Measurements from ENCODE around the gene FAM53C.
"Not testable (repeated sequence)": the region's sequence is repeated elsewhere in the genome, so short reads cannot be mapped to it uniquely, and the experiment has no call there.

The FAM53C gene

GRCh38 chr5:138337685-138338410, at the start of gene FAM53C:
TSS of gene FAM53C (plus strand) at chr5:138338266. CDS start at chr5:138341336, 3,070 bp downstream.
- Histone ChIP-seq H3K27ac (ENCODE audit: low read length) (peak within 1 kb of the TSS; percentile 100), H3K36me3 (ENCODE audit: control insufficient read depth, low read depth, low read length) (peaks cover 14% of the 10 kb centered on the region), H3K4me1 (ENCODE audit: control insufficient read depth, low read depth, low read length) (peaks cover 13% of the 10 kb centered on the region)

GRCh38 chr5:138289296-138289695, 48.8 kb upstream of the FAM53C start:
- Histone ChIP-seq H3K27ac (ENCODE audit: low read length) (no peak overlapping the region), H3K27me3 (ENCODE audit: control insufficient read depth, insufficient read depth, low read length) (no peaks in the 10 kb centered on the region), H3K36me3 (ENCODE audit: control insufficient read depth, low read depth, low read length) (peaks cover 25% of the 10 kb centered on the region), H3K4me3 (ENCODE audit: low read length) (no peak overlapping the region), H3K9me3 (ENCODE audit: control insufficient read depth, low read depth, low read length) (no peaks in the 10 kb centered on the region), H3K4me1 (ENCODE audit: control insufficient read depth, low read depth, low read length) (no peaks in the 10 kb centered on the region), H3K9ac (ENCODE audit: low read length) (no peak overlapping the region)

More at GRCh38 chr5:138337685-138338410, at the start of gene FAM53C:
- Histone ChIP-seq H3K4me3 (ENCODE audit: low read length) (peak within 1 kb of the TSS; percentile 87), H3K27me3 (ENCODE audit: control insufficient read depth, insufficient read depth, low read length) (no peaks in the 10 kb centered on the region), H3K9me3 (ENCODE audit: control insufficient read depth, low read depth, low read length) (no peaks in the 10 kb centered on the region), H3K9ac (ENCODE audit: low read length) (peak within 1 kb of the TSS; percentile 97)

DNA sequence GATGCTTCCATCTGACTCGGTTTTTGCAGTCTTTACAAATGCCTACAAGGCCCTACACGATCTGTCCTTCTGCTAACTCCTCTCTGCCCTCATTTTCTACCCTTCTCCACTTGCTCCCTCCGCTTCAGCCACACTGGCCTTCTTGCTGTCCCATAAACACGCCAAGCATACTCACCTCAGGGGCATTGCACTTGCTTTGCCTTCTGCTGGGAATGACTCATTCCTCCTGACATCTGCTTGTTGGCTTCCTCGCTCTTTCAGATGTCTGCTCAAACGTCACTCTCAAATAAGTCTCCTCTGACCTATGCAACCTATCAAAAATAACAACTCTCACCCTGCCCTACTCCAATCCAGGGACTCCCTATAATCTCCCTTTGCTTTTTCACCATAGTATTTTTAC, 34.7 kb upstream of the FAM53C start:
- H3K9ac ChIP-seq (ENCODE audit: low read length) = no peak overlapping the region
- H3K4me1 ChIP-seq (ENCODE audit: control insufficient read depth, low read depth, low read length) = no peaks in the 10 kb centered on the region
- no peak overlapping the region for H3K27ac ChIP-seq (ENCODE audit: low read length)
- H3K4me3 ChIP-seq (ENCODE audit: low read length) = no peak overlapping the region
- no peaks in the 10 kb centered on the region for H3K27me3 ChIP-seq (ENCODE audit: control insufficient read depth, insufficient read depth, low read length)
- no peaks in the 10 kb centered on the region for H3K36me3 ChIP-seq (ENCODE audit: control insufficient read depth, low read depth, low read length)
- no peaks in the 10 kb centered on the region for H3K9me3 ChIP-seq (ENCODE audit: control insufficient read depth, low read depth, low read length)

- no peaks in the 10 kb centered on the region for H3K9me3 ChIP-seq (ENCODE audit: control insufficient read depth, low read depth, low read length)
- H3K4me1 ChIP-seq (ENCODE audit: control insufficient read depth, low read depth, low read length) = no peaks in the 10 kb centered on the region
- no peak overlapping the region for H3K27ac ChIP-seq (ENCODE audit: low read length)
- peaks cover 4% of the 10 kb centered on the region for H3K36me3 ChIP-seq (ENCODE audit: control insufficient read depth, low read depth, low read length)
- no peak overlapping the region for H3K9ac ChIP-seq (ENCODE audit: low read length)
- H3K4me3 ChIP-seq (ENCODE audit: low read length) = no peak overlapping the region
- no peaks in the 10 kb centered on the region for H3K27me3 ChIP-seq (ENCODE audit: control insufficient read depth, insufficient read depth, low read length)
Observed at GRCh38 chr5:138305797-138306196, 32.3 kb upstream of the FAM53C start.

GRCh38 chr5:138315751-138316278, 22.3 kb upstream of the FAM53C start:
- H3K27ac ChIP-seq (ENCODE audit: low read length) = no peak overlapping the region
- H3K9me3 ChIP-seq (ENCODE audit: control insufficient read depth, low read depth, low read length) = no peaks in the 10 kb centered on the region
- no peak overlapping the region for H3K4me3 ChIP-seq (ENCODE audit: low read length)
- no peak overlapping the region for H3K9ac ChIP-seq (ENCODE audit: low read length)
- no peaks in the 10 kb centered on the region for H3K27me3 ChIP-seq (ENCODE audit: control insufficient read depth, insufficient read depth, low read length)
- no peaks in the 10 kb centered on the region for H3K4me1 ChIP-seq (ENCODE audit: control insufficient read depth, low read depth, low read length)
- peaks cover 30% of the 10 kb centered on the region for H3K36me3 ChIP-seq (ENCODE audit: control insufficient read depth, low read depth, low read length)

DNA sequence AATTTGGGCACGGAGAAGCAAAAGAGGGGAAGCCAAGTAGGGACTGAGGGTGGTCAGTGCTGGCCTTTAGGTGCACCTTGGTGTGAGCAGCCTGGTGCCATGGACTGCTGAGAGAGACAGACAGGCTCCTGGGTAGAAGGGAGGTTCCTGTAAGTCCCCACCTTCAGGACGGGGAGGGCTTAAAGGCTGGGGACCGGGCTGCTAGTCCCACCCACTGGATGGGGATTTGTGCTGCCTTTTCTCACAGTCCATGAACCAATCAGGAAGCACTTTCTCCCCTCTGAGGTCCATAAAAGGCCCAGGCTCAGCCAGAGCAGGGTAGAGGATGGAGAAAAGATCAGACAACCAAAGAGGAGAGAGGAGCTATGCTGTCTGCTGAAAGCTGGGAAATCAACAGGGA, 21.7 kb upstream of the FAM53C start:
- Histone ChIP-seq H3K27ac (ENCODE audit: low read length) (no peak overlapping the region), H3K27me3 (ENCODE audit: control insufficient read depth, insufficient read depth, low read length) (no peaks in the 10 kb centered on the region), H3K4me1 (ENCODE audit: control insufficient read depth, low read depth, low read length) (no peaks in the 10 kb centered on the region), H3K9ac (ENCODE audit: low read length) (no peak overlapping the region), H3K36me3 (ENCODE audit: control insufficient read depth, low read depth, low read length) (peaks cover 30% of the 10 kb centered on the region), H3K4me3 (ENCODE audit: low read length) (no peak overlapping the region), H3K9me3 (ENCODE audit: control insufficient read depth, low read depth, low read length) (no peaks in the 10 kb centered on the region)

GRCh38 chr5:138318211-138318610, 19.9 kb upstream of the FAM53C start:
- H3K27me3 ChIP-seq (ENCODE audit: control insufficient read depth, insufficient read depth, low read length) = not testable (repeated sequence)

GRCh38 chr5:138330813-138331448, 7.1 kb upstream of the FAM53C start:
- Histone ChIP-seq H3K36me3 (ENCODE audit: control insufficient read depth, low read depth, low read length) (peaks cover 8% of the 10 kb centered on the region), H3K27me3 (ENCODE audit: control insufficient read depth, insufficient read depth, low read length) (no peaks in the 10 kb centered on the region), H3K4me1 (ENCODE audit: control insufficient read depth, low read depth, low read length) (no peaks in the 10 kb centered on the region), H3K9me3 (ENCODE audit: control insufficient read depth, low read depth, low read length) (no peaks in the 10 kb centered on the region), H3K9ac (ENCODE audit: low read length) (peak overlapping the region; percentile 91), H3K27ac (ENCODE audit: low read length) (peak overlapping the region; percentile 83), H3K4me3 (ENCODE audit: low read length) (peak overlapping the region; percentile 95)

More at GRCh38 chr5:138318211-138318610, 19.9 kb upstream of the FAM53C start:
- not testable (repeated sequence) for H3K4me1 ChIP-seq (ENCODE audit: control insufficient read depth, low read depth, low read length); H3K9me3 ChIP-seq (ENCODE audit: control insufficient read depth, low read depth, low read length); H3K4me3 ChIP-seq (ENCODE audit: low read length); H3K9ac ChIP-seq (ENCODE audit: low read length); H3K27ac ChIP-seq (ENCODE audit: low read length)
- peaks cover 30% of the 10 kb centered on the region for H3K36me3 ChIP-seq (ENCODE audit: control insufficient read depth, low read depth, low read length)

DNA sequence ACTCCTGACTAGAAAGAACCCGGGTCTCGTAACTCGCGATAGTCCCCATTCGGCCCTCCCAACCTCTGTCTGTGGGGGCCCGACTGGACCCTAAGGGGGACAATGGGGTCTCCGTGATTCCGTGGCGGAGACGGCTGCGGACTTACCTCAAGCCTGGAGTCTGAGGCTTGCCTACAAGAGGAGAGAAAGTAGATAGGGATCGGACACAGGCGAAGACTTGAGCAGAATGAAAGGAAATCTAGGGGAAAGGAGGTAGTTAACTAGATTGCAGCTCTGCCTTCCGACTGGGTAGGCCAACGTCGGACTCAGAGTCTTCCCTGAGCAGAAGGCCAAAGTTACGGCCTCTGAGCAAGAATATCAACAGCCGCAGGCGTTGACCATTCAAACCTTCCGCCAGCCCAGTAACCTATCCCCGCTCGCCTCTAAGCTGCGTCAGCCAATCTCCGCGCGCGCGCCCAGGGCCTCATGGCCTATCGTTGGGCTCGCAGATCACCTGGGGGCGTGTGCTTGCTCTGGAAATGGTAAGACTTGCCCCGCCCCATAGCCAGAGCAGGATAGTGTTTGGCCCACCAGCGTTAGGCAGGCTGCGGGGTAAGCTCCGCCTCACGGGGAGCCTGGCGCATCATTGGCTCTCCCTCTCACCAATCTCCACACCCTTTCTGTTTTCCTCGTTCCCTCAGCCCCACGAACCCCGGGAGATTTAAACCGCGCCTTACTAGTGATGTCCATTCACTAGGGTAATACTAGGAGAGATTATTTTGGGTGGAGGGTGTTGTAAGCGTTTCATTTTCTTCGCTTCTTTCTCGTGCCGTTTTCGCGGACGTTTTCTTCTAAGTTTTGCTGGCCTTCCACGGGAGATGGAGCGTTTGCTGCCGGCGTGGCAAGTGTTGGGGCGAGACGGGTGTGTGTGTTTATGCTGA, 6.4 kb upstream of the FAM53C start, which contains the start of gene CDC25C:
Gene CDC25C (minus strand): TSS at position 356 of the 920 bp plus-strand sequence. CDS start 624 bp downstream, outside the sequence.
- Histone ChIP-seq H3K27ac (ENCODE audit: low read length) (peak within 1 kb of the TSS; percentile 83), H3K4me1 (ENCODE audit: control insufficient read depth, low read depth, low read length) (peaks cover under 1% of the 10 kb centered on the region), H3K9me3 (ENCODE audit: control insufficient read depth, low read depth, low read length) (no peaks in the 10 kb centered on the region), H3K27me3 (ENCODE audit: control insufficient read depth, insufficient read depth, low read length) (no peaks in the 10 kb centered on the region), H3K4me3 (ENCODE audit: low read length) (peak within 1 kb of the TSS; percentile 95), H3K36me3 (ENCODE audit: control insufficient read depth, low read depth, low read length) (peaks cover 8% of the 10 kb centered on the region), H3K9ac (ENCODE audit: low read length) (peak within 1 kb of the TSS; percentile 91)

- Histone ChIP-seq H3K9me3 (ENCODE audit: control insufficient read depth, low read depth, low read length) (no peaks in the 10 kb centered on the region), H3K4me3 (ENCODE audit: low read length) (no peak overlapping the region), H3K36me3 (ENCODE audit: control insufficient read depth, low read depth, low read length) (no peaks in the 10 kb centered on the region), H3K9ac (ENCODE audit: low read length) (no peak overlapping the region), H3K4me1 (ENCODE audit: control insufficient read depth, low read depth, low read length) (peaks cover 13% of the 10 kb centered on the region), H3K27ac (ENCODE audit: low read length) (no peak overlapping the region), H3K27me3 (ENCODE audit: control insufficient read depth, insufficient read depth, low read length) (no peaks in the 10 kb centered on the region)
Observed at GRCh38 chr5:138334867-138335447, 3.1 kb upstream of the FAM53C start.
